ENCODE results near the gene DLGAP1. TPM values are rescaled to one million over a fixed set of nuclear protein-coding genes. Genes with fewer than 3 reads are reported as not detected.

Gene DLGAP1
- total RNA-seq, 1 donor from 2014 or later = 2.0 TPM

DNA sequence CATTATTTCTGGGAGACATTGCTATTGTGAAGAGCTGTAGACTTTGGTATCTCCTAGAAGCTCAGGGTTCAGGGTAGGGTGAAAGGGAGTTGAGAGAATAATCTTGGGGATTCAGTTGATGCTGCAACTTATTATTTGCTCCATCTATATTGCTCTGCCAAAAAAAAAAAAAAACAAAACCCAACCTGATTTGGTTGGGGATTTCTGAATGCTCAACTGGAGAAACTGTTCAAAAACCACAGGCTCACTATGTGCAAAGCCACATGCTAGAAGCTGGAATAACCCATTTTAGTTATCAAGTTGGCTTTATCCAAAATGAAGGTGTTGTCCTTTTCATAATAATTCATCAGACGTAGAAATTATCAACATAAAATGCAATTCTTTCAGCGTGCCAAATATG, 696.0 kb downstream of the DLGAP1 start:
- DNase-seq (ENCODE audit: low spot score in 2 of 2) = no peak
- Histone ChIP-seq H3K27me3 (no peaks in the 10 kb centered on the region), H3K36me3 (no peaks in the 10 kb centered on the region), H3K27ac (no peak overlapping the region), H3K4me1 (no peaks in the 10 kb centered on the region), H3K9me3 (peaks cover 0 to 6% of the 10 kb centered on the region in 2 donors), H3K4me3 (no peak overlapping the region)
- intact Hi-C loops (cut with DNase I) = no loop called here
- TF ChIP-seq, protein P1, sequence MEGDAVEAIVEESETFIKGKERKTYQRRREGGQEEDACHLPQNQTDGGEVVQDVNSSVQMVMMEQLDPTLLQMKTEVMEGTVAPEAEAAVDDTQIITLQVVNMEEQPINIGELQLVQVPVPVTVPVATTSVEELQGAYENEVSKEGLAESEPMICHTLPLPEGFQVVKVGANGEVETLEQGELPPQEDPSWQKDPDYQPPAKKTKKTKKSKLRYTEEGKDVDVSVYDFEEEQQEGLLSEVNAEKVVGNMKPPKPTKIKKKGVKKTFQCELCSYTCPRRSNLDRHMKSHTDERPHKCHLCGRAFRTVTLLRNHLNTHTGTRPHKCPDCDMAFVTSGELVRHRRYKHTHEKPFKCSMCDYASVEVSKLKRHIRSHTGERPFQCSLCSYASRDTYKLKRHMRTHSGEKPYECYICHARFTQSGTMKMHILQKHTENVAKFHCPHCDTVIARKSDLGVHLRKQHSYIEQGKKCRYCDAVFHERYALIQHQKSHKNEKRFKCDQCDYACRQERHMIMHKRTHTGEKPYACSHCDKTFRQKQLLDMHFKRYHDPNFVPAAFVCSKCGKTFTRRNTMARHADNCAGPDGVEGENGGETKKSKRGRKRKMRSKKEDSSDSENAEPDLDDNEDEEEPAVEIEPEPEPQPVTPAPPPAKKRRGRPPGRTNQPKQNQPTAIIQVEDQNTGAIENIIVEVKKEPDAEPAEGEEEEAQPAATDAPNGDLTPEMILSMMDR (IDR thresholded peaks at IDR 0.05) = no peak

DNA sequence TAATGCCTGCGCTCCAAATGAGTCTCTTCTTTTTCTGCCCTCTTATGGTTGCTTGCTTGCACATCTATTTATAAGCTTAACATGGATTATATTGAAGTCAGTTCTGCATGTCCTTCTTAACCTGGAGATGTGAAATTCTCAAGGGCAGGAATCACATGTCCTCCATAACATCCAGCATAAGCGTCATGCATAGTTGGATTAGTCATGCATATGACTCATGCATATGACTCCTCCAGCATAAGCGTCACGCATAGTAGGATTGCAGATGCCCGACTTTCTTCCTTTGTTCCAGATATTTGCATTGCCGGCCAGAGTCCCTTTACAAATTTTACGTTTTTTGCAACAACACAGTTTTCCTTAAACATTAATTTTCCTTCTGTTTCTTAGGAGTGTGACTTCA, 696.6 kb downstream of the DLGAP1 start:
- H3K4me1 ChIP-seq = no peaks in the 10 kb centered on the region
- no peaks in the 10 kb centered on the region for H3K27me3 ChIP-seq
- intact Hi-C loops (cut with DNase I) = no loop called here
- no peaks in the 10 kb centered on the region for H3K36me3 ChIP-seq
- H3K4me3 ChIP-seq = no peak overlapping the region
- H3K9me3 ChIP-seq = peaks cover 0 to 6% of the 10 kb centered on the region in 2 donors
- TF ChIP-seq, protein P1 (IDR thresholded peaks at IDR 0.05) = no peak
- H3K27ac ChIP-seq = no peak overlapping the region
- no peak for DNase-seq (ENCODE audit: low spot score in 2 of 2)

DNA sequence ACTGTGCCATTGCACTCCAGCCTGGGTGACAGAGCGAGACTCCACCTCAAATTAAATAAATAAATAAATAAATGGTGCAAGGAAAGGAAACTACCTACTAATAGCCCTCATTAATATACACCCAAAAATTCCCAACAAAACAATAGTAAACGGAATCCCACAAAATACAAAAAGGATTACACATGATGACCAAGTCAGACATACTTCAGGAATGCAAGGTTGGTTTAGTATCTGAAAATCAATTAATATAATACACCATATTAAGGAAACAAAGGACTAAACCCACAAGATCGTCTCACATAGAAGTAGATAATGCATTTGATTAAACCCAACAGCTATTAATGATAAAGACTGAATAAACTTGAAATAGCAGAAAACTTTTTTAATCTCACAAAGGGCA, 697.7 kb downstream of the DLGAP1 start:
- intact Hi-C loops (cut with DNase I) = no loop called here
- H3K4me3 ChIP-seq = no peak overlapping the region
- TF ChIP-seq, protein P1 (IDR thresholded peaks at IDR 0.05) = no peak
- H3K9me3 ChIP-seq = peaks cover 0 to 6% of the 10 kb centered on the region in 2 donors
- H3K36me3 ChIP-seq = no peaks in the 10 kb centered on the region
- no peak for DNase-seq (ENCODE audit: low spot score in 2 of 2)
- no peak overlapping the region for H3K27ac ChIP-seq
- H3K4me1 ChIP-seq = no peaks in the 10 kb centered on the region
- H3K27me3 ChIP-seq = no peaks in the 10 kb centered on the region

DNA sequence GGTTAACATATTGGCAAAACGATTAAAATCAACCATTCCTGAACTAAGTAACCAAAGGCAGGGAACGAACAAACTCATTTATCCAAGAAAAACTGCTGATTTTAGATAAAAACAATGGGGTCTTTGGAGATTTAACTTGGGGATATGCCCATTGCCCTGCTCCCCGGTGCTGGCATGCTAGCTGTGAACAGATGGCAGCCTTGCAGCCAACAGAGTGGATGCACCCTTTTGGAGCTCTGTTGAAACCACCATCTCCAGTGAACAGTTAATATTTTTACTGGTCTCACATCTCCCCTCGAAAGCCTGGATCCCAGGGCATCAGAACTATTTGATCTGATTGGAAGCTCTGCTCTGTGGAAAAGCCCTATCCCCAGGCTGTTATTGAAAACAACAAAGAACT, 702.0 kb downstream of the DLGAP1 start:
- no peaks in the 10 kb centered on the region for H3K4me1 ChIP-seq
- TF ChIP-seq, protein P1 (IDR thresholded peaks at IDR 0.05) = no peak
- no peak overlapping the region for H3K27ac ChIP-seq
- H3K27me3 ChIP-seq = no peaks in the 10 kb centered on the region
- no peaks in the 10 kb centered on the region for H3K36me3 ChIP-seq
- peaks cover 0 to 6% of the 10 kb centered on the region in 2 donors for H3K9me3 ChIP-seq
- no peak for DNase-seq (ENCODE audit: low spot score in 2 of 2)
- no peak overlapping the region for H3K4me3 ChIP-seq
- intact Hi-C loops (cut with DNase I) = no loop called here

DNA sequence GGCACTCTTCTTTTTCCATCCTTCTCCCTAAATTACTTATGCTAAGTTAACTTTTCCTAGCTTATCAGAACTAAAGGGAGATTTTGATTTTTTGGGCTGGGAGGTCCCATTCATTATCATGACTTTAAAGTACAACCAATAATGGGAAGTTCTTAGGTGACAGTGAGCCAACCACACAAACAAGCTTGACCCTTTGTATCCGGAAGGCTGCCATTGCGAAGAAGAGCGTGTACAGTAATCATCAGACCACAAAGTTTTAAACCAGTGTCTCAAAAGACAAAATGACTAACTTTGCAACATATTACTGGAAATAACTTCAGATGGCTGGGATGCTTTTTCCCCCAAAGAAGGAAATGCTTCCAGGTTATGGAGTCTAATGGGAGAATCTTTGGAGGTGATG, 707.0 kb downstream of the DLGAP1 start:
- no peaks in the 10 kb centered on the region for H3K27me3 ChIP-seq
- intact Hi-C loops (cut with DNase I) = no loop called here
- peaks cover 0 to 2% of the 10 kb centered on the region in 2 donors for H3K4me1 ChIP-seq
- H3K27ac ChIP-seq = no peak overlapping the region
- no peaks in the 10 kb centered on the region for H3K9me3 ChIP-seq
- TF ChIP-seq, protein P1 (IDR thresholded peaks at IDR 0.05) = no peak
- H3K36me3 ChIP-seq = no peaks in the 10 kb centered on the region
- no peak for DNase-seq (ENCODE audit: low spot score in 2 of 2)
- H3K4me3 ChIP-seq = peak overlapping the region in 1 of 2 donors; percentile 16

All from ascending aorta (tissue), 2 donors.